ENCODE measurements around the gene NRBF2. TPM values are rescaled to one million over a fixed set of nuclear protein-coding genes. Genes with fewer than 3 reads are reported as not detected.

Gene NRBF2
- total RNA-seq, 2 experiments from 2014 or later = 21.8 to 22.6 TPM

GRCh38 chr10:63169624-63170023, 36.5 kb downstream of the NRBF2 start:
- Mint-ChIP-seq H3K4me1 (ENCODE audit: low read depth) (peaks cover 67% of the 10 kb centered on the region), H3K36me3 (ENCODE audit: low read depth) (peaks cover 71% of the 10 kb centered on the region)

GRCh38 chr10:63171255-63171855, 38.2 kb downstream of the NRBF2 start:
- peaks cover 79% of the 10 kb centered on the region for H3K36me3 Mint-ChIP-seq (ENCODE audit: low read depth)
- peaks cover 78% of the 10 kb centered on the region for H3K4me1 Mint-ChIP-seq (ENCODE audit: low read depth)
- no peaks in the 10 kb centered on the region for H3K27me3 Mint-ChIP-seq (ENCODE audit: low read depth)
- DNase-seq = no peak
- no peak overlapping the region for H3K4me3 Mint-ChIP-seq
- POLR2A ChIA-PET = interaction anchor here (1.8 kb wide), 1 partner anchor 97 kb away, joined by 6 read pairs; no protein-coding TSS in a partner anchor
- no peak for ATAC-seq
- H3K27ac Mint-ChIP-seq = peak overlapping the region; percentile 75
- no peaks in the 10 kb centered on the region for H3K9me3 Mint-ChIP-seq (ENCODE audit: insufficient read depth)
- CTCF ChIA-PET = interaction anchor here (1.3 to 10.5 kb wide), 5 partner anchors 10 to 547 kb away, joined by 3 to 234 read pairs (median 12); no protein-coding TSS in a partner anchor

More at GRCh38 chr10:63169624-63170023, 36.5 kb downstream of the NRBF2 start:
- no peak overlapping the region for H3K27ac Mint-ChIP-seq
- DNase-seq = no peak
- ChIA-PET CTCF (interaction anchor here (2.1 to 10.5 kb wide), 5 partner anchors 12 to 549 kb away, joined by 15 to 234 read pairs (median 73); no protein-coding TSS in a partner anchor), POLR2A (no interaction called here)
- ATAC-seq = no peak
- H3K27me3 Mint-ChIP-seq (ENCODE audit: low read depth) = no peaks in the 10 kb centered on the region
- no peaks in the 10 kb centered on the region for H3K9me3 Mint-ChIP-seq (ENCODE audit: insufficient read depth)
- H3K4me3 Mint-ChIP-seq = no peak overlapping the region

- Mint-ChIP-seq H3K36me3 (ENCODE audit: low read depth) (peaks cover 80% of the 10 kb centered on the region), H3K4me1 (ENCODE audit: low read depth) (peaks cover 79% of the 10 kb centered on the region)
Measured at GRCh38 chr10:63171926-63172325, 38.8 kb downstream of the NRBF2 start.

GRCh38 chr10:63173468-63174232, 40.5 kb downstream of the NRBF2 start:
- POLR2A ChIA-PET = interaction anchor here (1.4 to 1.9 kb wide), 4 partner anchors 41 to 457 kb away, joined by 3 to 8 read pairs (median 6); partner anchors contain the start of gene NRBF2
- DNase-seq (no peak), ATAC-seq (peak; percentile 95)
- CTCF ChIA-PET = interaction anchor here (0.7 to 2.4 kb wide), 4 partner anchors 15 to 547 kb away, joined by 3 to 15 read pairs (median 8); partner anchors contain the start of gene NRBF2
- H3K27ac Mint-ChIP-seq = peak overlapping the region; percentile 88
- peaks cover 77% of the 10 kb centered on the region for H3K4me1 Mint-ChIP-seq (ENCODE audit: low read depth)
- peaks cover 82% of the 10 kb centered on the region for H3K36me3 Mint-ChIP-seq (ENCODE audit: low read depth)
- no peaks in the 10 kb centered on the region for H3K27me3 Mint-ChIP-seq (ENCODE audit: low read depth)
- peak overlapping the region; percentile 43 for H3K4me3 Mint-ChIP-seq
- no peaks in the 10 kb centered on the region for H3K9me3 Mint-ChIP-seq (ENCODE audit: insufficient read depth)

More at GRCh38 chr10:63171926-63172325, 38.8 kb downstream of the NRBF2 start:
- peak overlapping the region; percentile 75 for H3K27ac Mint-ChIP-seq
- ChIA-PET CTCF (interaction anchor here (1.5 to 10.5 kb wide), 4 partner anchors 11 to 547 kb away, joined by 3 to 234 read pairs (median 14); no protein-coding TSS in a partner anchor), POLR2A (interaction anchor here (1.8 kb wide), 1 partner anchor 96 kb away, joined by 6 read pairs; no protein-coding TSS in a partner anchor)
- DNase-seq (no peak), ATAC-seq (no peak)
- no peak overlapping the region for H3K4me3 Mint-ChIP-seq
- H3K27me3 Mint-ChIP-seq (ENCODE audit: low read depth) = no peaks in the 10 kb centered on the region
- no peaks in the 10 kb centered on the region for H3K9me3 Mint-ChIP-seq (ENCODE audit: insufficient read depth)

GRCh38 chr10:63175534-63175933, 42.4 kb downstream of the NRBF2 start:
- Mint-ChIP-seq H3K4me3 (no peak overlapping the region), H3K27ac (no peak overlapping the region), H3K27me3 (ENCODE audit: low read depth) (no peaks in the 10 kb centered on the region), H3K9me3 (ENCODE audit: insufficient read depth) (no peaks in the 10 kb centered on the region), H3K4me1 (ENCODE audit: low read depth) (peaks cover 61% of the 10 kb centered on the region), H3K36me3 (ENCODE audit: low read depth) (peaks cover 77% of the 10 kb centered on the region)
- CTCF ChIA-PET = interaction anchor here (1.0 to 2.4 kb wide), 4 partner anchors 9 to 545 kb away, joined by 3 to 10 read pairs (median 6); no protein-coding TSS in a partner anchor
- DNase-seq = no peak
- POLR2A ChIA-PET = no interaction called here
- ATAC-seq = no peak

GRCh38 chr10:63192826-63193225, 59.7 kb downstream of the NRBF2 start:
- Mint-ChIP-seq H3K4me1 (ENCODE audit: low read depth) (no peaks in the 10 kb centered on the region), H3K27me3 (ENCODE audit: low read depth) (no peaks in the 10 kb centered on the region), H3K27ac (peak overlapping the region; percentile 66), H3K9me3 (ENCODE audit: insufficient read depth) (no peaks in the 10 kb centered on the region), H3K4me3 (no peak overlapping the region), H3K36me3 (ENCODE audit: low read depth) (peaks cover 49% of the 10 kb centered on the region)
- DNase-seq (no peak), ATAC-seq (no peak)
- POLR2A ChIA-PET = no interaction called here
- CTCF ChIA-PET = no interaction called here

GRCh38 chr10:63197344-63198092, 64.4 kb downstream of the NRBF2 start:
- H3K4me1 Mint-ChIP-seq (ENCODE audit: low read depth) = peaks cover 3% of the 10 kb centered on the region
- H3K27me3 Mint-ChIP-seq (ENCODE audit: low read depth) = no peaks in the 10 kb centered on the region
- no peak for ATAC-seq
- CTCF ChIA-PET = interaction anchor here (1.1 to 4.1 kb wide), 3 partner anchors 10 to 523 kb away, joined by 3 to 18 read pairs (median 3); no protein-coding TSS in a partner anchor
- H3K36me3 Mint-ChIP-seq (ENCODE audit: low read depth) = peaks cover 47% of the 10 kb centered on the region
- no peaks in the 10 kb centered on the region for H3K9me3 Mint-ChIP-seq (ENCODE audit: insufficient read depth)
- no peak for DNase-seq
- no peak overlapping the region for H3K4me3 Mint-ChIP-seq
- no peak overlapping the region for H3K27ac Mint-ChIP-seq
- POLR2A ChIA-PET = no interaction called here

GRCh38 chr10:63199716-63200115, 66.6 kb downstream of the NRBF2 start:
- no peak for ATAC-seq
- Mint-ChIP-seq H3K9me3 (ENCODE audit: insufficient read depth) (no peaks in the 10 kb centered on the region), H3K27me3 (ENCODE audit: low read depth) (no peaks in the 10 kb centered on the region), H3K36me3 (ENCODE audit: low read depth) (peaks cover 40% of the 10 kb centered on the region), H3K4me3 (no peak overlapping the region), H3K27ac (no peak overlapping the region), H3K4me1 (ENCODE audit: low read depth) (peaks cover 12% of the 10 kb centered on the region)
- no peak for DNase-seq
- ChIA-PET POLR2A (no interaction called here), CTCF (interaction anchor here (0.6 to 4.1 kb wide), 3 partner anchors 12 to 429 kb away, joined by 3 to 18 read pairs (median 3); no protein-coding TSS in a partner anchor)

GRCh38 chr10:63200431-63200830, 67.3 kb downstream of the NRBF2 start:
- Mint-ChIP-seq H3K27ac (no peak overlapping the region), H3K27me3 (ENCODE audit: low read depth) (no peaks in the 10 kb centered on the region), H3K9me3 (ENCODE audit: insufficient read depth) (no peaks in the 10 kb centered on the region), H3K36me3 (ENCODE audit: low read depth) (peaks cover 43% of the 10 kb centered on the region), H3K4me3 (no peak overlapping the region), H3K4me1 (ENCODE audit: low read depth) (peaks cover 19% of the 10 kb centered on the region)
- DNase-seq = no peak
- CTCF ChIA-PET = interaction anchor here (0.7 to 4.1 kb wide), 7 partner anchors 10 to 520 kb away, joined by 3 to 18 read pairs (median 3); no protein-coding TSS in a partner anchor
- ATAC-seq = no peak
- POLR2A ChIA-PET = interaction anchor here (0.7 kb wide), 2 partner anchors 9 to 11 kb away, joined by 3 to 4 read pairs; no protein-coding TSS in a partner anchor

GRCh38 chr10:63201118-63201517, 68.0 kb downstream of the NRBF2 start:
- no peak overlapping the region for H3K4me3 Mint-ChIP-seq
- POLR2A ChIA-PET = interaction anchor here (0.7 kb wide), 2 partner anchors 10 kb away, joined by 3 to 4 read pairs; no protein-coding TSS in a partner anchor
- H3K27me3 Mint-ChIP-seq (ENCODE audit: low read depth) = no peaks in the 10 kb centered on the region
- peaks cover 26% of the 10 kb centered on the region for H3K4me1 Mint-ChIP-seq (ENCODE audit: low read depth)
- ATAC-seq (no peak), DNase-seq (no peak)
- CTCF ChIA-PET = interaction anchor here (0.7 to 4.1 kb wide), 5 partner anchors 9 to 519 kb away, joined by 3 to 18 read pairs (median 3); no protein-coding TSS in a partner anchor
- H3K27ac Mint-ChIP-seq = no peak overlapping the region
- no peaks in the 10 kb centered on the region for H3K9me3 Mint-ChIP-seq (ENCODE audit: insufficient read depth)
- H3K36me3 Mint-ChIP-seq (ENCODE audit: low read depth) = peaks cover 44% of the 10 kb centered on the region
